Measurements from ENCODE around the gene SAFB. TPM values are rescaled to one million over a fixed set of nuclear protein-coding genes. Genes with fewer than 3 reads are reported as not detected.
A peak's percentile ranks its signal among the peaks of the same experiment; 100 is the strongest.
"Not testable (repeated sequence)": the region's sequence is repeated elsewhere in the genome, so short reads cannot be mapped to it uniquely, and the experiment has no call there.

SAFB gene
- total and polyA plus RNA-seq, 2 experiments from 2014 or later, result 50.2 to 75.8 TPM

GRCh38 chr19:5700455-5701092 is 77.7 kb downstream of the SAFB start:
- no peak overlapping the region for H2AFZ ChIP-seq
- peak; percentile 2 for DNase-seq (ENCODE audit: low spot score)
- H4K20me1 ChIP-seq (ENCODE audit: insufficient read depth, poor library complexity, severe bottlenecking), result peaks cover 10% of the 10 kb centered on the region
- no peak overlapping the region for H3K4me2 ChIP-seq
- H3K9me2 ChIP-seq (replicated peaks; ENCODE audit: insufficient read depth), result no peaks in the 10 kb centered on the region
- 97% methylated on average over 22 of the region's 22 CpGs for WGBS (ENCODE audit: low lambda C conversion rate, missing lambda C conversion rate)
- no peaks in the 10 kb centered on the region for H3K36me3 ChIP-seq (replicated peaks; ENCODE audit: insufficient read depth, low read depth)
- H3K27me3 ChIP-seq, result no peaks in the 10 kb centered on the region
- H3K9me3 ChIP-seq (ENCODE audit: low read depth), result no peaks in the 10 kb centered on the region
- H3K79me2 ChIP-seq, result peaks cover 3% of the 10 kb centered on the region
- H3K27ac ChIP-seq, result no peak overlapping the region
- no peaks in the 10 kb centered on the region for H3K4me1 ChIP-seq (ENCODE audit: insufficient read depth)
- no peak overlapping the region for H3K4me3 ChIP-seq
- TF ChIP-seq, protein P1, sequence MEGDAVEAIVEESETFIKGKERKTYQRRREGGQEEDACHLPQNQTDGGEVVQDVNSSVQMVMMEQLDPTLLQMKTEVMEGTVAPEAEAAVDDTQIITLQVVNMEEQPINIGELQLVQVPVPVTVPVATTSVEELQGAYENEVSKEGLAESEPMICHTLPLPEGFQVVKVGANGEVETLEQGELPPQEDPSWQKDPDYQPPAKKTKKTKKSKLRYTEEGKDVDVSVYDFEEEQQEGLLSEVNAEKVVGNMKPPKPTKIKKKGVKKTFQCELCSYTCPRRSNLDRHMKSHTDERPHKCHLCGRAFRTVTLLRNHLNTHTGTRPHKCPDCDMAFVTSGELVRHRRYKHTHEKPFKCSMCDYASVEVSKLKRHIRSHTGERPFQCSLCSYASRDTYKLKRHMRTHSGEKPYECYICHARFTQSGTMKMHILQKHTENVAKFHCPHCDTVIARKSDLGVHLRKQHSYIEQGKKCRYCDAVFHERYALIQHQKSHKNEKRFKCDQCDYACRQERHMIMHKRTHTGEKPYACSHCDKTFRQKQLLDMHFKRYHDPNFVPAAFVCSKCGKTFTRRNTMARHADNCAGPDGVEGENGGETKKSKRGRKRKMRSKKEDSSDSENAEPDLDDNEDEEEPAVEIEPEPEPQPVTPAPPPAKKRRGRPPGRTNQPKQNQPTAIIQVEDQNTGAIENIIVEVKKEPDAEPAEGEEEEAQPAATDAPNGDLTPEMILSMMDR (IDR thresholded peaks at IDR 0.05; ENCODE audit: poor library complexity), result no peak
- TF ChIP-seq EZH2phosphoT487 (IDR thresholded peaks at IDR 0.05; ENCODE audit: low read depth, severe bottlenecking, unreplicated experiment), result no peak
- no peak for TF ChIP-seq EZH2 (IDR thresholded peaks at IDR 0.05; ENCODE audit: borderline replicate concordance)

DNA sequence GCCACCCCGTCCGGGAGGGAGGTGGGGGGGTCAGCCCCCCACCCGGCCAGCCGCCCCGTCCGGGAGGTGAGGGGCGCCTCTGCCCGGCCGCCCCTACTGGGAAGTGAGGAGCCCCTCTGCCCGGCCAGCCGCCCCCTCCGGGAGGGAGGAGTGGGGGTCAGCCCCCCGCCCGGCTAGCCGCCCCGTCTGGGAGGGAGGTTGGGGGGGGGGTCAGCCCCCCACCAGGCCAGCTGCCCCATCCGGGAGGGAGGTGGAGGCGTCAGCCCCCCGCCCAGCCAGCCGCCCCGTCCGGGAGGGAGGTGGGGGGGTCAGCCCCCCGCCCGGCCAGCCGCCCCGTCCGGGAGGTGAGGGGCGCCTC is 79.1 kb downstream of the SAFB start:
- H3K9me3 ChIP-seq (ENCODE audit: low read depth); H3K4me1 ChIP-seq (ENCODE audit: insufficient read depth); H3K36me3 ChIP-seq (replicated peaks; ENCODE audit: insufficient read depth, low read depth); H3K4me3 ChIP-seq; H3K79me2 ChIP-seq; H2AFZ ChIP-seq; H3K9me2 ChIP-seq (replicated peaks; ENCODE audit: insufficient read depth); H3K27me3 ChIP-seq; H3K27ac ChIP-seq; DNase-seq (ENCODE audit: low spot score); H4K20me1 ChIP-seq (ENCODE audit: insufficient read depth, poor library complexity, severe bottlenecking); H3K4me2 ChIP-seq: not testable (repeated sequence)
- no CpG with 5 or more reads among the region's 28 CpGs for WGBS (ENCODE audit: low lambda C conversion rate, missing lambda C conversion rate)

DNA sequence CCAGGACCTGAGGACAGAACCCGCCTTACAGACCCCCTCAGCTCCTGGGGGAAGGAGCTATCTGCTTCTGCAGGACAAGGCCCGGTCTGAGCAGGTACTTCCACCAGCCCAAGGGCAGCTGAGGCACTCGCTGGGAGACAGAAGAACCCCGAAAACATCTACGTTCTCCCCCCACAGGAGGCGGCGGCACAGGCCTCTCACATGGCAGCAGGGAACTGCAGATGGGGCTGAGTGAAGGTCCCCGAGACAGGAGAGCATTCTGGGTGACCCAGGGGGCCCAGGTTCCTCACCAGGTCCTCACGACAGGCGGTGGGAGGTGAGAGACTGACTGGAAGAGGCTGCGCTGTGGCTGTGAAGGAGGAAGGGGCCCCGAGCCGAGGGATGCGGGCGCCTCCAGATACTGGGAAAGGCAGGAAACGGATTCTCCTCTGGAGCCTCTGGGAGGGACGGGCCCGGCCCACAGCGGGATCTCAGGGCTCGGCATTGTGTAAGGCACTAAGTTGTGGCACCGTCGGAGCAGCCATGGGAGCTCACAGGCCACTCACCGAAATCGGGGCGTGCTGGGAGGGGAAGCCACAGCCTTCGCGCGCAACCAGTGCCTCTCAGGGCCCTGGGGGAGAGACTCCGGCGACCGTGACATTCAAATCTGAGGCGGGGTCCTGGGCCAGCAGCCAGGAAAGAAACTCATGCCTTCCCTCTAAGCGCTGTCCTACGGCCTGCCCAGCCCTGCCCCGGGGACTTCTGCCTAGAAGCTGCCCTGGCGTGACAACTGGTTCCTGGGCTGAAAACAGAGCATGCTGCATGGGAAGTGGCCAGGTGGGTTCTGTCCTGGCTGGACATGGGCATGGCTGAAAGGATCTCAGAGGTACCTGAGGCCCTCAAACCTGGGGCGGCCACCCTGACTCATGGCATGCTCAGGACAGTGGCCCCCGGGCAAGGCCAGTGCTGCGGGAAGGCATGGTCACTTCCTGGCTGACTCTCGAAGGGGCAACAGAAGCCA is 81.2 kb downstream of the SAFB start:
- H3K36me3 ChIP-seq (replicated peaks; ENCODE audit: insufficient read depth, low read depth), result no peaks in the 10 kb centered on the region
- no peaks in the 10 kb centered on the region for H3K79me2 ChIP-seq
- H3K9me2 ChIP-seq (replicated peaks; ENCODE audit: insufficient read depth), result no peaks in the 10 kb centered on the region
- H3K27ac ChIP-seq, result no peak overlapping the region
- 97% methylated on average over 40 of the region's 40 CpGs for WGBS (ENCODE audit: low lambda C conversion rate, missing lambda C conversion rate)
- no peak for DNase-seq (ENCODE audit: low spot score)
- H2AFZ ChIP-seq, result no peak overlapping the region
- no peak overlapping the region for H3K4me3 ChIP-seq
- no peaks in the 10 kb centered on the region for H3K4me1 ChIP-seq (ENCODE audit: insufficient read depth)
- TF ChIP-seq, protein P1 (IDR thresholded peaks at IDR 0.05; ENCODE audit: poor library complexity), result no peak
- no peak for TF ChIP-seq EZH2phosphoT487 (IDR thresholded peaks at IDR 0.05; ENCODE audit: low read depth, severe bottlenecking, unreplicated experiment)
- TF ChIP-seq EZH2 (IDR thresholded peaks at IDR 0.05; ENCODE audit: borderline replicate concordance), result no peak
- H3K9me3 ChIP-seq (ENCODE audit: low read depth), result no peaks in the 10 kb centered on the region
- no peaks in the 10 kb centered on the region for H4K20me1 ChIP-seq (ENCODE audit: insufficient read depth, poor library complexity, severe bottlenecking)
- no peak overlapping the region for H3K4me2 ChIP-seq
- no peaks in the 10 kb centered on the region for H3K27me3 ChIP-seq

DNA sequence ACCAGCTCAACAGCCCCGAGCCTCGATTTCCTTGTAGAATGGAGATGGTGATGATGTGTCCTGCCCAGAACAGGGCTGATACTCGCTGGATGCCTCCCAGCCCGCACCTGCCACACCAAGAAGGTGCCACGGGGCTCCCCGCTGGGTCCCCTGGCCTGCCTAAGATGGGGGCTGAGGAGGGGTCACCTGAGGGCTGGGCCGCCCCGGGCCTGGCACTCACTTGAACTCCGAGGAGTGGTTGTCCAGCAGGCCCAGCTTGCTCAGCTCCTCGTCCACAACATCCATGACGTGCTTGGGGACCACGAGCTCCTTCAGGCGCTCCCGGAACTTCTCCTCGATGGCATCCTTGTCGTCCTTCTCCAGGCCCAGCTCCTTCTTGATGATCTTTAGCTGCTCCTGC is 82.7 kb downstream of the SAFB start:
- H3K4me1 ChIP-seq (ENCODE audit: insufficient read depth), result no peaks in the 10 kb centered on the region
- no peak overlapping the region for H3K27ac ChIP-seq
- no peak overlapping the region for H3K4me2 ChIP-seq
- no peaks in the 10 kb centered on the region for H3K79me2 ChIP-seq
- DNase-seq (ENCODE audit: low spot score), result no peak
- no peaks in the 10 kb centered on the region for H4K20me1 ChIP-seq (ENCODE audit: insufficient read depth, poor library complexity, severe bottlenecking)
- H3K36me3 ChIP-seq (replicated peaks; ENCODE audit: insufficient read depth, low read depth), result no peaks in the 10 kb centered on the region
- no peaks in the 10 kb centered on the region for H3K9me2 ChIP-seq (replicated peaks; ENCODE audit: insufficient read depth)
- no peak overlapping the region for H3K4me3 ChIP-seq
- no peak overlapping the region for H2AFZ ChIP-seq
- TF ChIP-seq, protein P1 (IDR thresholded peaks at IDR 0.05; ENCODE audit: poor library complexity), result no peak
- no peak for TF ChIP-seq EZH2 (IDR thresholded peaks at IDR 0.05; ENCODE audit: borderline replicate concordance)
- TF ChIP-seq EZH2phosphoT487 (IDR thresholded peaks at IDR 0.05; ENCODE audit: low read depth, severe bottlenecking, unreplicated experiment), result no peak
- H3K27me3 ChIP-seq, result no peaks in the 10 kb centered on the region
- no peaks in the 10 kb centered on the region for H3K9me3 ChIP-seq (ENCODE audit: low read depth)
- 90% methylated on average over 16 of the region's 16 CpGs for WGBS (ENCODE audit: low lambda C conversion rate, missing lambda C conversion rate)
